Left ventricle myocardium superior (tissue), 1 donor: ENCODE data around the gene EML4. TPM values are rescaled to one million over a fixed set of nuclear protein-coding genes. Genes with fewer than 3 reads are reported as not detected.
"Not testable (repeated sequence)": the region's sequence is repeated elsewhere in the genome, so short reads cannot be mapped to it uniquely, and the experiment has no call there.

Experiments used
- ATAC-seq: fragments of 200-7000 bp; cut with Tn5 transposase; one replicate; pipeline ENCODE4 v1.9.1; 2020; ENCODE audit warnings: mild to moderate bottlenecking, moderate library complexity
- DNase-seq: peaks from one replicate; pipeline ENCODE4 v3.0.0-alpha.2; 2020
- intact Hi-C: fragments of 100-400 bp; cut with micrococcal nuclease; formaldehyde crosslinking; loops from one replicate; pipeline ENCODE4 v1.11.0; 2022
- total RNA-seq: library from RNA; stranded (reverse); fragmentation: NEBNext Ultra II Directional; extraction: Animal tissue kit (Norgen Biotek cat#: 25700); gene quantifications from one replicate; pipeline ENCODE4 v1.2.1, GENCODE V29; 2021
- donor health status: DM: no; HTN: yes; CAD: no; lungs with severe emphysema.

The EML4 gene
- total RNA-seq, 1 donor from 2014 or later: 4.7 TPM

- not testable (repeated sequence) for DNase-seq
Observed at GRCh38 chr2:42271246-42271645, 102.1 kb downstream of the EML4 start.

DNA sequence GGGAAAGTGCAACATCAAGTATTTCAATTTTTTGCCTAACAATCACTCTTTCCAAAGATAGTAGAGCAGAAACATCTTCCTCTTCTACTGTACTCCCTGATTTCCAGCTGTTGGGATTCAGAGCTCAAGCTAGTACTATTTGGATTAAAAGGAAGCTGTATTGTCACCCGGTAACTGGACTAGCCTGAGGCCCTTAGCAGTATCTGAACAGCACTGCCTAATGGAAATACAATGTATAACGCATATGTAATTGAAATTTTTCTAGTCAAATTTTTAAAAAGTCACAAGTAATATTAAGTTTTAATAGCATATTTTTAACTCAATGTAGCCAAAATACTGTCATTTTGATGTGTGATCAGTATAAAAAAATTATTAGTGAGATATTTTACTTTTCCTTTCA, 105.7 kb downstream of the EML4 start:
- ATAC-seq (no peak), DNase-seq (no peak)
- intact Hi-C loops: loop anchor here (2.0 kb wide), 1 partner anchor 50 kb away; no protein-coding TSS in a partner anchor

More at GRCh38 chr2:42271246-42271645, 102.1 kb downstream of the EML4 start:
- ATAC-seq, intact Hi-C loops: not testable (repeated sequence)

DNA sequence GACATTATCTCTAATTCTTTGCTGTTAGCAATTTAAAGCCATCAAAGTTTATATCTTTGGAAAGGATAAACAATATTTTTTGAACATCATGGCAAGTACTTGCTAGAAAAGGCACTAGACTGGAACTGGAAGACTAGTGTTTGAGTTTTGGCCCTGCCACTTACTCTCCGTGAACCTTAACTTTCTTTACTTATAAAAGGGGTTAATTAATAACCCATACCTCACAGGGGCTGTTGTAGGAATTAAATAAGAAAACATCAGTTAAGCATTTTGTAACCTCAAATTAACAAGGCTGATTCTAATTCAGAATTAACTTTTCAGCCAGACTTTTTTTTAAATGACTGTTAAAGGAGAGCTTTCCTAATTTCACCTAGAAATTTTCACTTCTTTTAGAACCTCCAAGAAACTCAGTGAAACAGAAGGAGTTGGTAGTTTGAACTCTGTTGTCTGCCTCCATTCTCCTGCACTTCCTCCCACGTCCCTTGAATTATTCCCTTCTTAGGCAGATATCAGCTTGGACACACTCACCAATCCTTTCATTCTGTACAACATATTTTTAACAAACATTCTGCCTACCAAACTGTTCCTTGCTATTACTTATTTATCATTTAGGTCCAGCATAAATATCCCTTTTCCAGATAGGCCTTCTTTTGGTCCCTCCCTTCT, 112.4 kb downstream of the EML4 start:
- ATAC-seq: no peak

DNA sequence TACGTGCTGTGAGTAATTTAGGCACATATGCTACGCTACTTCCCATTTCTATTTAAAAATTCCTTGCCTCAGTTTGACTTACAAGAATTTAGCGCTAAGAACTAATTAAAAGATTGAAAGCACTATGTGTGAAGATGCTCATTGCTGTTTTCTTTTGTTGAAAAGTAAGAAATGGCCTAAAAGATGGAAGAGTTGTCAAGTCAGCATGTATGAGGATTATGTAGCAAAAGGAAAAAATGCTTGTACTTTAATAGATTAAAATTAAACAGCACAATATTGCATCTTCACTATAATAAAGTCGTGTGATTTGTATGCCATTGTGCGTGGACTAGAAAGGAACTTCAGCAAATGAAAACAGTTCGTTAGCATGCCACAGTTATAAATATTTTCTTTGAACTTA, 114.9 kb downstream of the EML4 start:
- DNase-seq: no peak
- intact Hi-C loops: no loop called here

More for the DNA sequence above, 112.4 kb downstream of the EML4 start:
- DNase-seq: no peak
- intact Hi-C loops: no loop called here

DNA sequence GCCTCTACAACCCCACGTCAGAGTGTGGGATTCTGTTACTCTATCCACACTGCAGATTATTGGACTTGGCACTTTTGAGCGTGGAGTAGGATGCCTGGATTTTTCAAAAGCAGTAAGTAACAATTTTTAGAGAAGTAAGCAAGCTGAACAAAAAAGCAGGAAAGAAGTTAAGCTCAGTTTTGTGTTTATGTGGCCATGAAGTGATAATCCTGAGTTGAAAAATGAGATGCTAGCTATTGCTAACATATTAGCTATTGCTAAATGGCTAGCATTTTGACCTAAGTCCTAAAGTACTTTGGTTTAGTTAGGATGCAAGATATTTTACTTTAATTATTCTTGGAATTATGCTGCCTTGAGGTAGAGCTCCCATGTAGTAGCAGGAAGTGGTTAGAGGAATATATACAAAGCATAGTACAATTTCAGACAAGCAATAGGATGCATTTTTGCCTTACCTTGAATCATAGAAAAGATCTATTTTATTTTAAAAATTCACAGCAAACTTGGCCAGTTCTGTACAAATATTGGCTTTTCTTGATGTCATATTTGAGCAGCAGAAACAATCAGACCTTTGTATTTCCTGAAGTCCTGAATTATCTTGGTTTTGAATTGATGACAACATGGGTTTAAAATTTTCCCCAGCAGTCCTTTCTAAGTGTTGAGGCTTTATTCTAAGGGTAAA, 117.3 kb downstream of the EML4 start:
- ATAC-seq (no peak), DNase-seq (no peak)
- intact Hi-C loops: no loop called here

More for the DNA sequence above, 114.9 kb downstream of the EML4 start:
- ATAC-seq: no peak

GRCh38 chr2:42288811-42289210, 119.7 kb downstream of the EML4 start:
- DNase-seq (no peak), ATAC-seq (no peak)
- intact Hi-C loops: no loop called here

DNA sequence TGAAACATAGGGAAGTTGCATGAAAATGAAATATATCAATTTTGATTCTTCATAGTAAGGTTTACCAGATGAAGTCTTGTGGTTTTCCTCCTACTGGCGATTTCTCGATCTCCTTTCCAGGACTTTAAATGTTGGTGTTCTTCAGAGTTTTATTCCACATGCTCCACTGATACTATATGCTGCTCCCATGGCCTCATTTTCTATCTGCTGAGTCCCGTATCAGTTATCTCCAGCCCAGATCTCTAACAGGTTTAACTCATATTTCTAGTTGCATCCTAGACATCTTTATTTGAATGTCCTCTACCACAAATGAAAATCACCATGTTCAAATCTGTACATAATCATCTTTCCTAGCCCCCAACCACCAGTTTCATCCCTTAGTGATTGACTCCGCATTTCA, 120.1 kb downstream of the EML4 start:
- ATAC-seq (no peak), DNase-seq (no peak)
- intact Hi-C loops: no loop called here

DNA sequence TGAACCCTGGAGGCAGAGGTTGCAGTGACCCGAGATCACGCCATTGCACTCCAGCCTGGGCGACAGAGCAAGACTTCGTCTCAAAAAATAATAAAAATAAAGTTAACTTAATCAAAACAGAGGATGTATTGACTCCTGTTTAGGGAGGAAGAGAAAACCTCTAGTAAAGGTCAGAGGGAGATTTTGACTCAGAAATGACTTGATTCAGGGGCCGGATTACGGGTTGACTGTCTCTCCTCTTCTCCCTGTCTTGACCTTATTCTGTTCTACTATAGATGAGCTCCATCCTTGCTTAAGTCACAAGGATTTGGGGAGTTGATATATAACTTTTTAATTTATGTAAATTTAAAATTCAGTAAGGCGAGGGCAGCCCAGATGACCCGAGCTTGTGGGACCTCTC, 120.9 kb downstream of the EML4 start:
- DNase-seq: no peak
- ATAC-seq: no peak
- intact Hi-C loops: no loop called here

- ATAC-seq: no peak
- no peak for DNase-seq
- intact Hi-C loops: no loop called here
Observed at GRCh38 chr2:42293019-42293418, 123.9 kb downstream of the EML4 start.

GRCh38 chr2:42296226-42296625, 127.1 kb downstream of the EML4 start:
- DNase-seq: no peak
- ATAC-seq: no peak
- intact Hi-C loops: no loop called here

DNA sequence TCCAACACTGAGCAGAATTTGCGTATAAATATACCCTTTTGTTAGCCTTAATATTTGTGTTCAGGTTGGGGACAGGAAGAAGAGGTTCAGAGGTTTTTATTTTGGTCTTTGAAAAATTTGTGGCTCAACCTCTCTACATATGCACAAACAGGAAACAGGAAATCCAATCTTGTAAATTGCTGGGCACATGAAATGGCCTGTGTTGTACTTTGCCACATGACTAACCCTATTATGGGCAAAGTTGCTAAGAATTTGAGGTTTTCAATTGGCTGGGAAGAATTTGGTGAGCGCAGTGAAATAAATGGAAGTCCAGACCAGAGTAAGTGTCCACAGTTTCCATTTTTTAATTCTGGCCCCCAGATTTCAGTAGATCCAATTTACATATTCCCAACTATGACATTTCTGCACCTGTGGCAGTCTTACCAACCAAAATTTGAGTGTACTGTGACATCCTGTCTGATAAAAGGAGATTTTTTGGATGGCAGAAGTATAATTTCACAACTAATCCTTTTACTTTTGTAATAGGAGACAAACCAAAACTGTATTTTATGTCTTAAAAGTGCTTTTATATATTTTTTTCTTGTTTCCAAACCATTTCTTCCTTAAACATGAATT, 128.3 kb downstream of the EML4 start:
- no peak for DNase-seq
- intact Hi-C loops: no loop called here
- no peak for ATAC-seq

DNA sequence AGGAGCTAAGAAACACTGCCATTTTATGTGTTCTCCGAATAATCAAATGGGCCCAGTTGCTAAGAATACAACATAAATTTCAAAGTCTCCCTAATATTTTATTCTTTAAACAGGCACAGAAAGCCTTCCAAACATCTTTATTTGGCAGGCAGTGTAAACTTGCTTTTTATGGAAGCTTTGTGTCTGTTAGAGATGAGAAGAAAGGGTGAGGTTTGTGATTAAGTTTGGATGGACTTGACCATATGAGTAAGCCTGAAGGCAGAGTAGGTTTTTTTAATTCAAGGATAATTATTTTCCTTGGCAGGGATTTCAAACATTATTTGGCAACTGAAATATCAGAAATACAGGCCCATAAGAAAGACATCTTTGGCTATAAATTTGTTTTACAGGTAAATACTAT, 129.0 kb downstream of the EML4 start:
- intact Hi-C loops: no loop called here
- ATAC-seq: no peak
- DNase-seq: no peak

DNA sequence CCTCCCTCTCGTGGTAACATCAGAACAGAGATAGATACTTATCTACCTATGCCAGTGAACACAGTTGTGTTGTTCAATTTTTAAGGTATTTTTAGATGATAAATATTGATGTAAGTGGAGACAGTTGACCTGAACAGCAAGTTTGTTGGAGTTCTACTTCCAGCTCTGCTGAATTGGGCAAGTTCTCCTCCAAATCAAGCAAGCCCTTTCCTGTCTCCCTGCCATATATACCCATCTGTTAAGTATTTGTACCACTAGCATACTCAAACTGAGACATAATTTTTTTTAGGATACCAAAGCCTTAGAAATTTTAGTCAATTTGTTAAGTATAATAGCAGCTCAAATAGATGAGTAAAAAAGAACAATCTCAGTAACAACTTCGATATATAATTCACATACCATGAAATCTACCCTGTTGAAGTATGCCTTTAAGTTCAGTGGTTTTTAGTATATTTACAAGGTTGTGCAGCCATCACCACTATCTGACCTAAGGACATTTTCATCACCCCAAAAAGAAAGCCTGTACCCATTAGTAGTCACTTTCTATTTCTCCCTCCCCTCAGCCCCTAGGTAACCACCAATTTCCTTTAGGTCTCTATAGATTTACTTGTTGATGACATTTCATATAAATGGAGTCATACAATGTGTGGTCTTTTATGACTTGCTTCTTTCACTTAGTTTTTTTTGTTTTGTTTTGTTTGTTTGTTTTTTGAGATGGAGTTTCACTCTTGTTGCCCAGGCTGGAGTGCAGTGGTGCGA, 130.0 kb downstream of the EML4 start:
- no peak for ATAC-seq
- intact Hi-C loops: no loop called here
- DNase-seq: no peak

DNA sequence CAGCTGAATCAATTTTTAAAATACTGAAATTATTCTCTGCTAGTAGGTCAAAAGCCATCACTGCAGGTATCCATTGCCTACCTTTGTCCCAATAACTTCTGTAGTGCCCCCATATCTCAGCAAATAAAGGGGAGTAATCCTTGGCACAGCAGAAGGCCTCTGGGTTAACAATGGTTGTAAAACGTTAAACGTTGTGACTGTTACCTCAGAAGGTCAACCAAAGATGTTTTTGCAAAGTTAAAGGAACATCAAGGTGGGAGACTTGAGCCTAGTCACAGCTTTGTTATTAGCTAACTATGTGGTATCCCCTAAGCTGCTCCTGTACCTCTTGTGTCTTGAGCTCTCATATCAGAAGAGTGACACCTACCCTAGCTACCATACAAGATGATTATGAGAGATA, 131.4 kb downstream of the EML4 start:
- no peak for DNase-seq
- intact Hi-C loops: no loop called here
- no peak for ATAC-seq

DNA sequence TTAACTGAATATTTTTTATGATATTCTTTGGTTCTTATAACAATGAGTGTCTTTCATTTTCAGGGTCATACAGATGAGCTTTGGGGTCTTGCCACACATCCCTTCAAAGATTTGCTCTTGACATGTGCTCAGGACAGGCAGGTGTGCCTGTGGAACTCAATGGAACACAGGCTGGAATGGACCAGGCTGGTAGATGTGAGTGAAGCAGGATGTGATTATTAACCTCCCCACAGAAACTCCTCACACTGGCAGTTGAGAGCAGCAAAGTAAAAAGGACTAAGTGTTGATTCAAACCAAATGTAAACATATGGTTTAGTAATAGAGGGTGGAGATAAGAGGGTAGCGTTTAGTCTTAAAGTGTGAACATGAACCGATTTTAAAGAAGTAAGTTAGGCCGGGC, 134.1 kb downstream of the EML4 start:
- intact Hi-C loops: no loop called here
- DNase-seq (no peak), ATAC-seq (no peak)

DNA sequence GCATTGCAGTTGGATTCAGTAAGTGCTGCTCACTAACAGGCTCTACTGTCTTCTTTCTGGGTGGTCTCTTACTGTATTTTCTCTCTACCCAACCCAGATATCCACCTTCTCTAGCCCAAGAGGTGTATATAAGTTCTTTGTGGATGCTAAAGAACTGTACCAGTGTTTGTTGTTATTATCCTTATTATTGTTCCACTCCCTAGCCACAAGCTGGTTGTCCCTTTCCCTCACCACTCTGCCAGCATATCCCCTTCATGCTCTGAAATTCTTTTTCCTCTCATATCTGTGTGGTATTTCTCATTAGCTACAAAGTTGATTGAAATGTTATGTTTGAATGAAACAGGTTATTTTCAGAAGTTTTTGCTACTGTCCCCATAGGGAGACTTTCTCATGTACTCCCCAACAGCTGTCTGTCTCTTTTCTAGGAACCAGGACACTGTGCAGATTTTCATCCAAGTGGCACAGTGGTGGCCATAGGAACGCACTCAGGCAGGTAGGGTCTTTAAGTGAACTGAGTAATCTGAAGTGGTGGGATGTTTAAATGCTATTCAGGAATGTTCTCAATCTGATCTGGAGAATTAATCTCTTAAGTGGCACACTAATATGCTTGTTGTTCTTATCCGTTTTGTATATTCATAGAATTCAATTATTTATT, 135.0 kb downstream of the EML4 start:
- no peak for DNase-seq
- intact Hi-C loops: no loop called here
- no peak for ATAC-seq

DNA sequence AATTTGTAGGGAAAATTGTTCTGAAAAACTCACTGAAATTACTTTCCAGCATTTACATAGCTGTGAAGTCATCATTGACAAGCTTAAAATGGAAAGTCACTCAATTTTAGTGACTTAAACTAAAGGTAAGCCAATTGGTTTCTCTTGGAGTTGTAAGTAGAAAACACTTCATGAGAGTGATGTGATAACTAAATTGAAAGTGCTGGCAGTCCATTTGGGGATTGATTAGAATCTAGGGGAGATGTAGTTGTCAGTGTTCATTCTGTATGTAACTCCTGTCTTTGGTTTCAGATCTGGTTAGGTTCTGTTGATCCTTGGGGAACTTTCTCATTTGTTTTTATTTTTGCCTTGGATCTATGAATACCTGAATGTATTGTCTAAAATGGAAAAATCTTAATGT, 138.0 kb downstream of the EML4 start:
- ATAC-seq: no peak
- intact Hi-C loops: no loop called here
- DNase-seq: no peak

GRCh38 chr2:42309366-42309765, 140.2 kb downstream of the EML4 start:
- DNase-seq (no peak), ATAC-seq (no peak)
- intact Hi-C loops: no loop called here

DNA sequence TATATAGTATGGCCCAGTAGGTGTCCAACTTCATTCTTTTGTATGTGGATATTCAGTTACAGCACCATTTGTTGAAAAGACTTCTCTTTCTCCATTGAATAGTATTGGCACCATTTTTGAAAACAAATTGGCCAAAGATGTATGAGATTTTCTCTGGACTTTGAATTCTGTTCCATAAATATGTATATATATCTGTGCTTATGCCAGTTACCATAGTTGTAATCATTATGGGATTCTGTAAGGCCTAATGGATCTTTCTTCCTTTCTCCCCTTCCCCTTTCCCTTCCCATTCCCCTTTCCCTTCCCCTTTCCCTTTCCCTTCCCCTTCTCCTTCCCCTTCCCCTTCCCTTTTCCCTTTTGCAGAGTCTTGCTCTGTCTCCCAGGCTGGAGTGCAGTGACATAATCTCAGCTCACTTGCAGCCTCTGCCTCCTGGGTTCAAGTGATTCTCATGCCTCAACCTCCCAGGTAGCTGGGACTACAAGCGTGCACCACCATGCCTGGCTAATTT, 140.9 kb downstream of the EML4 start:
- intact Hi-C loops: no loop called here
- DNase-seq: no peak
- ATAC-seq: no peak
